Panc1 (cell line): ENCODE data around the gene TAX1BP1. TPM values are rescaled to one million over a fixed set of nuclear protein-coding genes. Genes with fewer than 3 reads are reported as not detected.

Source experiments
- ATAC-seq: fragments of 200-7000 bp; cut with Tn5 transposase; 2 replicates; pipeline ENCODE4 v1.9.1; 2020; ENCODE audit warnings: mild to moderate bottlenecking, moderate library complexity
- BruUV-seq: library from RNA; stranded (reverse); fragments of 400-500 nt; replicated peaks from 2 replicates; lab custom pipeline; 2021; lab: Mats Ljungman, UMichigan
- CTCF ChIA-PET: fragments of 300-600 bp; sonication (Branson Sonifier 250); formaldehyde crosslinking; loops from one replicate; lab custom pipeline; 2022; ENCODE audit warnings: antibody characterized with exemption; lab: Charles Lee
- POLR2A ChIA-PET: fragments of 300-600 bp; sonication (Branson Sonifier 250); formaldehyde crosslinking; loops from one replicate; lab custom pipeline; 2022; ENCODE audit warnings: antibody characterized with exemption; lab: Charles Lee
- DNase-seq: peaks from one replicate; pipeline ENCODE4 v3.0.0-alpha.2; 2010; ENCODE audit warnings: low read depth, low spot score
- H3K27ac ChIP-seq: 2 replicates; pipeline ENCODE4 v1.5.1; 2011; ENCODE audit warnings: mild to moderate bottlenecking, low read length, inconsistent platforms
- H3K27me3 ChIP-seq: fragments of 200-500 bp; sonication (Bioruptor generic); 2 replicates; pipeline ENCODE4 v1.6.0; 2014; ENCODE audit warnings: low read length, inconsistent platforms; ENCODE audit not compliant: control insufficient read depth, insufficient read depth
- H3K36me3 ChIP-seq: fragments of 200-500 bp; sonication (Bioruptor generic); 2 replicates; pipeline ENCODE4 v1.5.1; 2014; ENCODE audit warnings: inconsistent platforms, mild to moderate bottlenecking, low read length, moderate library complexity; ENCODE audit not compliant: control insufficient read depth, insufficient read depth
- H3K4me1 ChIP-seq: 2 replicates; pipeline ENCODE4 v1.5.1; 2011; ENCODE audit warnings: inconsistent platforms, mild to moderate bottlenecking, low read length, moderate library complexity; ENCODE audit not compliant: control insufficient read depth, insufficient read depth
- H3K4me3 ChIP-seq, 2 experiments: 2 replicates each; pipeline ENCODE4 v1.5.1; 2011 to 2012; ENCODE audit warnings: low read depth in 2 of 2, low read length in 2 of 2, mild to moderate bottlenecking in 2 of 2, inconsistent platforms in 1 of 2, moderate library complexity in 1 of 2
- H3K9me3 ChIP-seq: fragments of 200-500 bp; sonication (Bioruptor generic); 2 replicates; pipeline ENCODE4 v1.5.1; 2014; ENCODE audit warnings: low read depth, mild to moderate bottlenecking, inconsistent platforms, low read length, moderate library complexity; ENCODE audit not compliant: control insufficient read depth, insufficient read depth
- CTCF ChIP-seq: fragments of 450-650 bp; IDR thresholded peaks from 2 replicates; pipeline ENCODE4 v1.5.1; 2017; ENCODE audit warnings: mild to moderate bottlenecking
- POLR2AphosphoS5 ChIP-seq: IDR thresholded peaks from 2 replicates; pipeline ENCODE4 v1.6.1; 2012; ENCODE audit warnings: mild to moderate bottlenecking, low read depth, low read length, moderate library complexity
- SIN3A ChIP-seq: IDR thresholded peaks from 2 replicates; pipeline ENCODE4 v1.6.1; 2012; ENCODE audit warnings: low read depth, mild to moderate bottlenecking, low read length, moderate library complexity, borderline replicate concordance; ENCODE audit not compliant: insufficient read depth
- TCF7L2 ChIP-seq: IDR thresholded peaks from 2 replicates; pipeline ENCODE4 v1.6.1; 2011; ENCODE audit warnings: mild to moderate bottlenecking, low read depth, low read length, inconsistent platforms
- in situ Hi-C: cut with HindIII; loops from 2 replicates; pipeline ENCODE4 v1.10.0; 2016; ENCODE audit warnings: low sequenced_read_pairs, low pct_unique_long_range_greater_than_20kb
- intact Hi-C: fragments of 100-400 bp; cut with micrococcal nuclease; formaldehyde crosslinking; loops from one replicate; pipeline ENCODE4 v1.10.0; 2022; ENCODE audit not compliant: unreplicated experiment
- total RNA-seq: library from RNA; stranded (reverse); gene quantifications from one replicate; pipeline ENCODE4 v1.2.1, GENCODE V29; 2021; ENCODE audit not compliant: unreplicated experiment
- TF ChIP-seq, protein P1 (sequence below), 2 experiments: IDR thresholded peaks; 2 replicates each; pipeline ENCODE4 v1.6.1; 2011 to 2012; ENCODE audit warnings: low read depth in 2 of 2, control low read depth in 1 of 2, low read length in 1 of 2, mild to moderate bottlenecking in 1 of 2, moderate library complexity in 1 of 2; ENCODE audit not compliant: insufficient read depth in 1 of 2

TAX1BP1 gene
- total RNA-seq, 1 experiment from 2014 or later = 125 TPM

- POLR2A ChIA-PET = interaction anchor here (0.6 kb wide), 1 partner anchor 41 kb away, joined by 4 read pairs; no protein-coding TSS in a partner anchor
These were observed 42.0 kb upstream of the TAX1BP1 start for GRCh38 chr7:27697861-27698430.

DNA sequence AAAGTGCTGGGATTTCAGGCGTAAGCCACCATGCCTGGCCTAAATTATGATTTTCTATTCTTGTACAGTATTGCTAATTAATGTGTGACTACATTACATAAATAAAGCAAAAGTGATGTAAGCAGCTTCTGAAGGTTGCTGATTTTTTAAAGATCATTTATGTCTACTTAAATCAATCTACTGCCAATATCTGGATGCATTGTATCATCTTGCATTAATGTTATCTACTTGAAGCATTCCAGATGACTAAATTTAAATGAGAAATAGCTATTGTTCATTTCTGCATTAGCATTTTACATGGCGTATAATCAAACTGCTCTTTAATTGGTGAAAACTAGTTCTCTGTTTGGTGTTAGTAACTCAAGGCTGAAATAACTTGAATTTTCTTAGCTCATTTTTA, 40.2 kb upstream of the TAX1BP1 start:
- in situ Hi-C loops = no loop called here
- Histone ChIP-seq H3K4me1 (no peaks in the 10 kb centered on the region; the same call in 1 of the 2 replicates), H3K27ac (no peak overlapping the region), H3K4me3 (no peak overlapping the region), H3K9me3 (no peaks in the 10 kb centered on the region), H3K36me3 (no peaks in the 10 kb centered on the region), H3K27me3 (no peaks in the 10 kb centered on the region)
- no TSS peak for BruUV-seq
- TF ChIP-seq, protein P1, sequence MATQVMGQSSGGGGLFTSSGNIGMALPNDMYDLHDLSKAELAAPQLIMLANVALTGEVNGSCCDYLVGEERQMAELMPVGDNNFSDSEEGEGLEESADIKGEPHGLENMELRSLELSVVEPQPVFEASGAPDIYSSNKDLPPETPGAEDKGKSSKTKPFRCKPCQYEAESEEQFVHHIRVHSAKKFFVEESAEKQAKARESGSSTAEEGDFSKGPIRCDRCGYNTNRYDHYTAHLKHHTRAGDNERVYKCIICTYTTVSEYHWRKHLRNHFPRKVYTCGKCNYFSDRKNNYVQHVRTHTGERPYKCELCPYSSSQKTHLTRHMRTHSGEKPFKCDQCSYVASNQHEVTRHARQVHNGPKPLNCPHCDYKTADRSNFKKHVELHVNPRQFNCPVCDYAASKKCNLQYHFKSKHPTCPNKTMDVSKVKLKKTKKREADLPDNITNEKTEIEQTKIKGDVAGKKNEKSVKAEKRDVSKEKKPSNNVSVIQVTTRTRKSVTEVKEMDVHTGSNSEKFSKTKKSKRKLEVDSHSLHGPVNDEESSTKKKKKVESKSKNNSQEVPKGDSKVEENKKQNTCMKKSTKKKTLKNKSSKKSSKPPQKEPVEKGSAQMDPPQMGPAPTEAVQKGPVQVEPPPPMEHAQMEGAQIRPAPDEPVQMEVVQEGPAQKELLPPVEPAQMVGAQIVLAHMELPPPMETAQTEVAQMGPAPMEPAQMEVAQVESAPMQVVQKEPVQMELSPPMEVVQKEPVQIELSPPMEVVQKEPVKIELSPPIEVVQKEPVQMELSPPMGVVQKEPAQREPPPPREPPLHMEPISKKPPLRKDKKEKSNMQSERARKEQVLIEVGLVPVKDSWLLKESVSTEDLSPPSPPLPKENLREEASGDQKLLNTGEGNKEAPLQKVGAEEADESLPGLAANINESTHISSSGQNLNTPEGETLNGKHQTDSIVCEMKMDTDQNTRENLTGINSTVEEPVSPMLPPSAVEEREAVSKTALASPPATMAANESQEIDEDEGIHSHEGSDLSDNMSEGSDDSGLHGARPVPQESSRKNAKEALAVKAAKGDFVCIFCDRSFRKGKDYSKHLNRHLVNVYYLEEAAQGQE (IDR thresholded peaks at IDR 0.05; ENCODE audit: insufficient read depth in 1 of 2, low read depth in 2 of 2, low read length in 1 of 2) = no peak
- TF ChIP-seq POLR2AphosphoS5 (no peak), CTCF (no peak), SIN3A (no peak), TCF7L2 (no peak)
- ATAC-seq (no peak), DNase-seq (no peak)
- ChIA-PET CTCF (no interaction called here), POLR2A (no interaction called here)
- intact Hi-C loops = no loop called here

More at GRCh38 chr7:27697861-27698430, 42.0 kb upstream of the TAX1BP1 start:
- Histone ChIP-seq H3K27me3 (no peaks in the 10 kb centered on the region), H3K4me3 (no peak overlapping the region), H3K4me1 (no peaks in the 10 kb centered on the region; the same call in 1 of the 2 replicates), H3K27ac (0 out of 2 replicates have a peak overlapping the region, but pooled peaks have one; percentile 4), H3K36me3 (no peaks in the 10 kb centered on the region), H3K9me3 (no peaks in the 10 kb centered on the region)
- ATAC-seq (peak; percentile 62; the same call in 1 of the 2 replicates), DNase-seq (no peak)
- CTCF ChIA-PET = no interaction called here
- intact Hi-C loops (no loop called here), in situ Hi-C loops (no loop called here)
- no TSS peak for BruUV-seq
- TF ChIP-seq CTCF (no peak), POLR2AphosphoS5 (no peak), SIN3A (no peak), TCF7L2 (no peak)
- TF ChIP-seq, protein P1 (IDR thresholded peaks at IDR 0.05; ENCODE audit: insufficient read depth in 1 of 2, low read depth in 2 of 2, low read length in 1 of 2) = no peak
